ENCODE measurements around the gene FRAT1.

The FRAT1 gene

GRCh38 chr10:97318772-97319651, at the start of gene FRAT1:
FRAT1 (plus strand) TSS chr10:97319271; CDS start chr10:97319454, 183 bp downstream.
- DNase-seq (ENCODE audit: low spot score) (peak; percentile 87), ATAC-seq (ENCODE audit: low read depth) (peak; percentile 83)
- no peaks in the 10 kb centered on the region for H3K4me1 ChIP-seq (ENCODE audit: insufficient read depth, poor library complexity, severe bottlenecking)
- peak within 1 kb of the TSS; percentile 40 for H3K27ac ChIP-seq (ENCODE audit: poor library complexity, severe bottlenecking)
- no peaks in the 10 kb centered on the region for H3K9me3 ChIP-seq (ENCODE audit: severe bottlenecking)
- no peak for TF ChIP-seq CTCF (IDR thresholded peaks at IDR 0.05; ENCODE audit: poor library complexity, severe bottlenecking)
- H3K36me3 ChIP-seq (ENCODE audit: low read depth) = no peaks in the 10 kb centered on the region
- H3K4me3 ChIP-seq (ENCODE audit: severe bottlenecking) = peak within 1 kb of the TSS; percentile 72
- no peaks in the 10 kb centered on the region for H3K27me3 ChIP-seq (ENCODE audit: insufficient read depth, poor library complexity, severe bottlenecking)

- no peaks in the 10 kb centered on the region for H3K36me3 ChIP-seq (ENCODE audit: low read depth)
- no peaks in the 10 kb centered on the region for H3K4me1 ChIP-seq (ENCODE audit: insufficient read depth, poor library complexity, severe bottlenecking)
- H3K4me3 ChIP-seq (ENCODE audit: severe bottlenecking) = no peak overlapping the region
- ATAC-seq (ENCODE audit: low read depth) (no peak), DNase-seq (ENCODE audit: low spot score) (no peak)
- H3K27ac ChIP-seq (ENCODE audit: poor library complexity, severe bottlenecking) = no peak overlapping the region
- TF ChIP-seq CTCF (IDR thresholded peaks at IDR 0.05; ENCODE audit: poor library complexity, severe bottlenecking) = no peak
- no peaks in the 10 kb centered on the region for H3K9me3 ChIP-seq (ENCODE audit: severe bottlenecking)
- no peaks in the 10 kb centered on the region for H3K27me3 ChIP-seq (ENCODE audit: insufficient read depth, poor library complexity, severe bottlenecking)
Measured at GRCh38 chr10:97270523-97271154, 48.4 kb upstream of the FRAT1 start.

GRCh38 chr10:97273700-97274099, 45.4 kb upstream of the FRAT1 start:
- TF ChIP-seq CTCF (IDR thresholded peaks at IDR 0.05; ENCODE audit: poor library complexity, severe bottlenecking) = no peak
- no peak for ATAC-seq (ENCODE audit: low read depth)
- no peak overlapping the region for H3K4me3 ChIP-seq (ENCODE audit: severe bottlenecking)

GRCh38 chr10:97274828-97275227, 44.2 kb upstream of the FRAT1 start:
- Histone ChIP-seq H3K4me1 (ENCODE audit: insufficient read depth, poor library complexity, severe bottlenecking) (peaks cover 6% of the 10 kb centered on the region), H3K36me3 (ENCODE audit: low read depth) (no peaks in the 10 kb centered on the region), H3K27ac (ENCODE audit: poor library complexity, severe bottlenecking) (no peak overlapping the region), H3K9me3 (ENCODE audit: severe bottlenecking) (no peaks in the 10 kb centered on the region), H3K4me3 (ENCODE audit: severe bottlenecking) (no peak overlapping the region), H3K27me3 (ENCODE audit: insufficient read depth, poor library complexity, severe bottlenecking) (no peaks in the 10 kb centered on the region)
- TF ChIP-seq CTCF (IDR thresholded peaks at IDR 0.05; ENCODE audit: poor library complexity, severe bottlenecking) = no peak
- no peak for DNase-seq (ENCODE audit: low spot score)
- ATAC-seq (ENCODE audit: low read depth) = no peak

More at GRCh38 chr10:97273700-97274099, 45.4 kb upstream of the FRAT1 start:
- Histone ChIP-seq H3K4me1 (ENCODE audit: insufficient read depth, poor library complexity, severe bottlenecking) (peaks cover under 1% of the 10 kb centered on the region), H3K36me3 (ENCODE audit: low read depth) (no peaks in the 10 kb centered on the region), H3K27me3 (ENCODE audit: insufficient read depth, poor library complexity, severe bottlenecking) (no peaks in the 10 kb centered on the region), H3K27ac (ENCODE audit: poor library complexity, severe bottlenecking) (no peak overlapping the region), H3K9me3 (ENCODE audit: severe bottlenecking) (no peaks in the 10 kb centered on the region)
- no peak for DNase-seq (ENCODE audit: low spot score)
